Measurements from ENCODE around the gene PARD3.
"Not testable (repeated sequence)": the region's sequence is repeated elsewhere in the genome, so short reads cannot be mapped to it uniquely, and the experiment has no call there.

The PARD3 gene

DNA sequence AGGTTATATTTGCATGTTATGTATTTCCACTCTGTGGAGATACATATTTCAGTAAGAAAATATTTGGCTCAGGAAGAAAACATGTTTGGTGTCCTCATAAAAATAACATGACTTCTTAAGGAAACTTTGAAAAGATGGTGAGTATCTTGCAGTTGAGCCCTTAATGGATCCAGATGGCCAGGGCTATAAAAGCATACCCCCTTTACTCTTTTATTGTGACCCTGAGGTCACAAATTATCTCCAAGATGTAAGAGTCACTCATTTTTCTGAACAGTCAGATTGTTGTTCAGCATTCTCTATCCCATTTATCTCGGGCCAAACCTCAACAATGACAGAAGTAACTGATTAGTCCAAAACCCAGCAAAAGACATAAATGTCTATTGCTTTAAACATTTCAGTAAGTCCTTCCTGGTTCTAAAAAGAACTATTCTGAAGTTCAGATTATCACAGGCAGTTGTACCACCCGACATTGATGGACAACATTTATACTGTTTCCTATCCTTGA, 539.4 kb downstream of the PARD3 start:
- H3K4me1 ChIP-seq (ENCODE audit: control insufficient read depth, insufficient read depth, low read length, unreplicated experiment) = peaks cover 25% of the 10 kb centered on the region
- no peak overlapping the region for H3K4me3 ChIP-seq (ENCODE audit: low read depth, low read length)
- no peak overlapping the region for H2AFZ ChIP-seq (ENCODE audit: low read length, unreplicated experiment)
- no peak overlapping the region for H3K27ac ChIP-seq (ENCODE audit: low read depth, low read length)
- H3K36me3 ChIP-seq (ENCODE audit: insufficient read depth, low read length) = no peaks in the 10 kb centered on the region
- H3K27me3 ChIP-seq (ENCODE audit: insufficient read depth, low read length) = no peaks in the 10 kb centered on the region
- H3K79me2 ChIP-seq (ENCODE audit: control insufficient read depth, insufficient read depth, low read length, unreplicated experiment) = no peaks in the 10 kb centered on the region

DNA sequence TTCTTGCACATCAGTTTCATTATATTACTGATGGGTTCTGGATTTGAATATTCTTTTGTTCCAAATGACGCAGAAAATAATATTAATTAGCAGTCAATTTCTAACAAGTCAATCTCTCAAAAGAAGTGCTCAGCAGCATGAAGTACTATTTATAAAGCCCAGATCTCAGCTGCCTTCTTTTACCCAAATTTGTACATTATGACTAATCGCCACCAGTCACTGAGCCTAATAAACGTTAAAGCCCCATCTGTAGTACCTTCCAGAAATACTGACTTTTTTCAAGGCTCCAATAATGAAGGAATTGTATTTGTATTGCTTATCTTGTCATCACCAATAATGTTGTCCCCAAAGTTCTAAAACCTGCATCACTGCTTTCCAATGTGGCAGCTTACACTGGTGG, 540.2 kb downstream of the PARD3 start:
- H3K36me3 ChIP-seq (ENCODE audit: insufficient read depth, low read length) = no peaks in the 10 kb centered on the region
- H3K27ac ChIP-seq (ENCODE audit: low read depth, low read length) = no peak overlapping the region
- H3K4me1 ChIP-seq (ENCODE audit: control insufficient read depth, insufficient read depth, low read length, unreplicated experiment) = peaks cover 20% of the 10 kb centered on the region
- no peak overlapping the region for H2AFZ ChIP-seq (ENCODE audit: low read length, unreplicated experiment)
- no peak overlapping the region for H3K4me3 ChIP-seq (ENCODE audit: low read depth, low read length)
- no peaks in the 10 kb centered on the region for H3K79me2 ChIP-seq (ENCODE audit: control insufficient read depth, insufficient read depth, low read length, unreplicated experiment)
- H3K27me3 ChIP-seq (ENCODE audit: insufficient read depth, low read length) = no peaks in the 10 kb centered on the region

DNA sequence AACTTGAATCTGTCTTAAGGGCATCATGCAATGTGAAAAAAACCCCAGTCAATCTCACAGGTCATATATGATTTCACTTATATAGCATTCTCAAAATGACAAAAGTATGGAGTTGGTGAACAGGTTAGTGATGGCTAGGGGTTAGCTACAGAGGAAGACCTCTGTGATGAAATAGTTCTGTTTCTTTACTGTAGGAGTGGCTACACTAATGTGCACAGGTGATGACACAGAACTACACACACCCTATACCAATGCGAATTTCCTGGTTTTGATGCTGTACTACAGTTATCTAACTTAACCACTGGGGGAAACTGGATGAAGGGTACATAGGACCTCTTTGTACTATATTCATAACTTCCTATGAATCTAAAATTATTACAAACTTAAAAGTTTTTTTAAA, 541.8 kb downstream of the PARD3 start:
- H3K4me3 ChIP-seq (ENCODE audit: low read depth, low read length) = no peak overlapping the region
- H3K27ac ChIP-seq (ENCODE audit: low read depth, low read length) = no peak overlapping the region
- no peaks in the 10 kb centered on the region for H3K27me3 ChIP-seq (ENCODE audit: insufficient read depth, low read length)
- no peak overlapping the region for H2AFZ ChIP-seq (ENCODE audit: low read length, unreplicated experiment)
- no peaks in the 10 kb centered on the region for H3K79me2 ChIP-seq (ENCODE audit: control insufficient read depth, insufficient read depth, low read length, unreplicated experiment)
- H3K36me3 ChIP-seq (ENCODE audit: insufficient read depth, low read length) = 0 out of 2 replicates have a peak, but pooled peaks cover 6% of the 10 kb centered on the region
- H3K4me1 ChIP-seq (ENCODE audit: control insufficient read depth, insufficient read depth, low read length, unreplicated experiment) = peaks cover 11% of the 10 kb centered on the region

DNA sequence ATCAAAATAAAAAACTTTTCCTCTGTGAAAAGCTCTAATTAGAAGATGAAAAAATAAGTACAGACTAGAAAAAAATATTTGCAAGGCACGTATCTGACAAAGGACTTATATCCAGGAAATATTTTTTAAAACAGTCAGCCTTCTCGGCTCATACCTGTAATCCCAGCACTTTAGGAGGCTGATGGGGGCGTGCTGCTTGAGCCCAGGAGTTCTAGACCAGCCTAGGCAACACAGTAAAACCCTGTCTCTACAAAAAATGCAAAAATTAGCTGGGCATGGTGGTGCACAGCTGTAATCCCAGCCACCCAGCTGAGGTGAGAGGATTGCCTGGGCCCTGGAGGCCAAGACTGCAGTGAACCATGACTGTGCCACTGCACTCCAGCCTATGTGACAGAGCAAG, 542.8 kb downstream of the PARD3 start:
- H3K27me3 ChIP-seq (ENCODE audit: insufficient read depth, low read length) = no peaks in the 10 kb centered on the region
- no peak overlapping the region for H2AFZ ChIP-seq (ENCODE audit: low read length, unreplicated experiment)
- no peak overlapping the region for H3K27ac ChIP-seq (ENCODE audit: low read depth, low read length)
- no peak overlapping the region for H3K4me3 ChIP-seq (ENCODE audit: low read depth, low read length)
- no peaks in the 10 kb centered on the region for H3K79me2 ChIP-seq (ENCODE audit: control insufficient read depth, insufficient read depth, low read length, unreplicated experiment)
- H3K36me3 ChIP-seq (ENCODE audit: insufficient read depth, low read length) = 0 out of 2 replicates have a peak, but pooled peaks cover 6% of the 10 kb centered on the region
- peaks cover 11% of the 10 kb centered on the region for H3K4me1 ChIP-seq (ENCODE audit: control insufficient read depth, insufficient read depth, low read length, unreplicated experiment)

DNA sequence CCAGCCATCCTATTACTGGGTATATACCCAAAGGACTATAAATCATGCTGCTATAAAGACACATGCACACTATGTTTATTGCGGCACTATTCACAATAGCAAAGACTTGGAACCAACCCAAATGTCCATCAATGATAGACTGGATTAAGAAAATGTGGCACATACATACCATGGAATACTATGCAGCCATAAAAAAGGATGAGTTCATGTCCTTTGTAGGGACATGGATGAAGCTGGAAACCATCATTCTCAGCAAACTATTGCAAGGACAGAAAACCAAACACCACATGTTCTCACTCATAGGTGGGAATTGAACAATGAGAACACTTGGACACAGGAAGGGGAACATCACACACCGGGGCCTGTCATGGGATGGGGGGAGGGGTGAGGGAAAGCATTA, 546.7 kb downstream of the PARD3 start:
- not testable (repeated sequence) for H3K27me3 ChIP-seq (ENCODE audit: insufficient read depth, low read length); H3K27ac ChIP-seq (ENCODE audit: low read depth, low read length); H3K36me3 ChIP-seq (ENCODE audit: insufficient read depth, low read length); H3K79me2 ChIP-seq (ENCODE audit: control insufficient read depth, insufficient read depth, low read length, unreplicated experiment); H3K4me3 ChIP-seq (ENCODE audit: low read depth, low read length); H2AFZ ChIP-seq (ENCODE audit: low read length, unreplicated experiment); H3K4me1 ChIP-seq (ENCODE audit: control insufficient read depth, insufficient read depth, low read length, unreplicated experiment)

DNA sequence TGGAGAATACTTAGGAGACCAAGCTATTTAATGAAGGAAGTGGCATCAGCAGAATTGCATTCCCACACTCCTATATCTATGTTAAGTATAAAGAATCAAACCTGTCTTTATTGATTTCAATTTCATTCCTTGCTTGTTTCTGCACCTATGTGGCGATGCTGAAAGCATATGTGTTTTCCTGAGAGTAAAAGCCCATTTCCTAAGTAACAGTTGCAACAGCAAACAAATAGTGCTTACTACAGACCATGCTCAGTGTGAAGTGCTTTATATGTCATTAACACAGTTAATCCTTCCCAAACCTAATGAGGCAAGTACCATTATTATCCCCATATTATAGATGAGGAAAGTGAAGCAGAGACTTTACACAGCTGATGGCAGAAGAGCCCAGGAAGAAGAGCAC, 552.1 kb downstream of the PARD3 start:
- Histone ChIP-seq H3K4me1 (ENCODE audit: control insufficient read depth, insufficient read depth, low read length, unreplicated experiment) (no peaks in the 10 kb centered on the region), H3K27me3 (ENCODE audit: insufficient read depth, low read length) (no peaks in the 10 kb centered on the region), H3K79me2 (ENCODE audit: control insufficient read depth, insufficient read depth, low read length, unreplicated experiment) (no peaks in the 10 kb centered on the region), H3K4me3 (ENCODE audit: low read depth, low read length) (no peak overlapping the region), H3K27ac (ENCODE audit: low read depth, low read length) (no peak overlapping the region), H2AFZ (ENCODE audit: low read length, unreplicated experiment) (no peak overlapping the region), H3K36me3 (ENCODE audit: insufficient read depth, low read length) (no peaks in the 10 kb centered on the region)

DNA sequence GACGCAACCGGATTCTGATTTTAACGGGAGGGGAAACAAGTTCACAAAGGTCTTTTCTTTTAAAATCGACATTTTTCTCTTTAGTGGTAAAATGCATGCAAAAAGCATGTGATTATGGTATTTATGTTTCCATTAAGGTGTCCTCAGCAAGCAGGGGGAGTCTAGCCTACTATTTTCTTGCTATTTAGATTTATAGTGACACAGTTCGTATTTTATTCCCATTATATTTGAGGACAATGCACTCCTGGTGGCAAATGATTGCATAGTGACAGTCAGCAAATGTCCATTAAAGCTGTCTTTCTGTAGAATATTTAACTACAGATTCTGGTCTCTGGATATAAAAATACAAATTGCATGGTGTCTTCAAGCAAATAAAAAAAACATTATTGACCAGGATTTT, 554.2 kb downstream of the PARD3 start:
- H3K4me1 ChIP-seq (ENCODE audit: control insufficient read depth, insufficient read depth, low read length, unreplicated experiment) = no peaks in the 10 kb centered on the region
- H3K27me3 ChIP-seq (ENCODE audit: insufficient read depth, low read length) = no peaks in the 10 kb centered on the region
- H3K36me3 ChIP-seq (ENCODE audit: insufficient read depth, low read length) = no peaks in the 10 kb centered on the region

DNA sequence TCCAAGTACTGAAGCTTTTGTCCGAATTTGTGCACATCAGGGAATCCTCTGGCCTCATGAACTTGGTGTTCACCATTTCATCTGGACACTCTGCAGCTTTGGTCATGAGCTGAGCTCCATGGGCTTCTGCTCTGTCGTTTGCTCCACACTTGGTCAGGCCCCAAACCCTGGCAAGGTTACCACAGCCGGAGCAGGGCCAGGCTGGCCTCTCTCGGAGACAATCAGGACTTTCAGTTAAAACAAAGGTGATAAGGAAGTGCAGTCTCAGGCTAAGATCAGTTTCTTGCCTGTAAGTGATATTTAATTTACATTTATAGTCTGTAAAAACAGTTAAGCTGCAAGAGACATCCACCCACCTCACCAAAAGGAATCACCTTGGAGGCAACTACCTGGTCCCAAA, 558.9 kb downstream of the PARD3 start:
- H3K4me1 ChIP-seq (ENCODE audit: control insufficient read depth, insufficient read depth, low read length, unreplicated experiment) = peaks cover 11% of the 10 kb centered on the region

More for the DNA sequence above, 554.2 kb downstream of the PARD3 start:
- H3K79me2 ChIP-seq (ENCODE audit: control insufficient read depth, insufficient read depth, low read length, unreplicated experiment) = no peaks in the 10 kb centered on the region
- H3K27ac ChIP-seq (ENCODE audit: low read depth, low read length) = no peak overlapping the region
- H3K4me3 ChIP-seq (ENCODE audit: low read depth, low read length) = no peak overlapping the region
- H2AFZ ChIP-seq (ENCODE audit: low read length, unreplicated experiment) = no peak overlapping the region

DNA sequence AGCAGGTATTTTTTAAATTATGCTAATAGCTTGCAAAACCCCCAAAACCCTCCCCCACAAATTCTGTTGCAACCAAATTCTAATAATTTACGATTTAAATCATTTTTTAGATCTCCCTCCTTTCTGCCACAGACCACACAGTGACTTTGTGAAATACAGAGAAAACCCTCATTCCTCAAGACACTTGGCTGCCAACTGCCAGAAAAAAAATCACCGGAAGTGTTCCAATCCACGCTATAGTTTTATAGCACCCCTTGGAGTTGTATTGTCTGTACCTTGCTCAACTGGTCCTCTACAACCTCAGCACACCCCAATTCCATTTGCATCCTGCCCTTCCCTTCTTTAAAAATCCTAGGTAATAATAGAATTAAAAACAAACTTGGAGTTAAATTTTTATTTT, 560.1 kb downstream of the PARD3 start:
- Histone ChIP-seq H3K4me3 (ENCODE audit: low read depth, low read length) (no peak overlapping the region), H3K36me3 (ENCODE audit: insufficient read depth, low read length) (no peaks in the 10 kb centered on the region), H3K27me3 (ENCODE audit: insufficient read depth, low read length) (no peaks in the 10 kb centered on the region), H3K4me1 (ENCODE audit: control insufficient read depth, insufficient read depth, low read length, unreplicated experiment) (peaks cover 11% of the 10 kb centered on the region), H3K27ac (ENCODE audit: low read depth, low read length) (no peak overlapping the region), H3K79me2 (ENCODE audit: control insufficient read depth, insufficient read depth, low read length, unreplicated experiment) (no peaks in the 10 kb centered on the region), H2AFZ (ENCODE audit: low read length, unreplicated experiment) (no peak overlapping the region)

More for the DNA sequence above, 558.9 kb downstream of the PARD3 start:
- Histone ChIP-seq H3K27ac (ENCODE audit: low read depth, low read length) (no peak overlapping the region), H3K79me2 (ENCODE audit: control insufficient read depth, insufficient read depth, low read length, unreplicated experiment) (no peaks in the 10 kb centered on the region), H3K36me3 (ENCODE audit: insufficient read depth, low read length) (no peaks in the 10 kb centered on the region), H3K4me3 (ENCODE audit: low read depth, low read length) (no peak overlapping the region), H3K27me3 (ENCODE audit: insufficient read depth, low read length) (no peaks in the 10 kb centered on the region), H2AFZ (ENCODE audit: low read length, unreplicated experiment) (no peak overlapping the region)

DNA sequence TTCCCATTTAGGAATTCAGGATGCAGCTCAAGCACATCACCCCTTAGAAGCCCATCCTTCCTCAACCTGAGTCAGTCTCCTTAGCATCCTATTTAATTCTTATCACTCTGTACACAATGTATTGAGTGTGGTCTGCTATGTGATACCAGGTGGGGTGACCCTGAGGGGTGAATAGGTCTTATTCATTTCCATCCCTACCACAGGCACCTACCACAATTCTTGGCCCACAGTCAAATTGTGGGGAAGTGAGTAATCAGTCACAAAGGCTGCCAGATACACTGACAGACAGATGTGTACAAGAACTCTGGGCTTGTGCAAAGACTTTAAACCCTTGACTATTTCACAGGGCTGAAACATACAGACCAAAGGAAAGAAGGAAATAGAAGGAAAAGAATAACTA, 560.5 kb downstream of the PARD3 start:
- Histone ChIP-seq H3K4me1 (ENCODE audit: control insufficient read depth, insufficient read depth, low read length, unreplicated experiment) (peaks cover 11% of the 10 kb centered on the region), H3K4me3 (ENCODE audit: low read depth, low read length) (no peak overlapping the region), H3K79me2 (ENCODE audit: control insufficient read depth, insufficient read depth, low read length, unreplicated experiment) (no peaks in the 10 kb centered on the region), H2AFZ (ENCODE audit: low read length, unreplicated experiment) (no peak overlapping the region), H3K27ac (ENCODE audit: low read depth, low read length) (no peak overlapping the region), H3K27me3 (ENCODE audit: insufficient read depth, low read length) (no peaks in the 10 kb centered on the region), H3K36me3 (ENCODE audit: insufficient read depth, low read length) (no peaks in the 10 kb centered on the region)

DNA sequence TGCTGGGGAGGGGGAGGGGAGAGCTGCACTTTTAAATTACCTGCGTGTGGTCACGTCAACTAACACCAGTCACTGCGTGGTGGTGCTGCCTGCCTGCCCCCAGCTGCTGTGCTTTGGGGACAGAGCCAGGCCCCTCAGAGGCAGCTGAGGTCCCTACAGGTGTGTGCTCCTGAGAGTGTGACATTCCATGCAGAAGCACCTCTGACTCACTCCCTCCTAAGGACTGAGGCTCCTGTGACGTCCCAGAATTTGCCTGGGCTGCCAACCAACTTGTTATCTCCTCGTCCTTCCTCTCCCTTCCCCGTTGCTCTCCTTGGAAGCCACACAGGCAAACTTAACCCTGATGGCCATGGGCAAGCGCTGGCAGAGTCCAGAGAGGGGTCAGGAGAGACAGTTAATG, 563.0 kb downstream of the PARD3 start:
- H3K36me3 ChIP-seq (ENCODE audit: insufficient read depth, low read length) = no peaks in the 10 kb centered on the region
- no peaks in the 10 kb centered on the region for H3K27me3 ChIP-seq (ENCODE audit: insufficient read depth, low read length)
- no peaks in the 10 kb centered on the region for H3K79me2 ChIP-seq (ENCODE audit: control insufficient read depth, insufficient read depth, low read length, unreplicated experiment)
- H3K27ac ChIP-seq (ENCODE audit: low read depth, low read length) = no peak overlapping the region
- H2AFZ ChIP-seq (ENCODE audit: low read length, unreplicated experiment) = no peak overlapping the region
- no peak overlapping the region for H3K4me3 ChIP-seq (ENCODE audit: low read depth, low read length)
- H3K4me1 ChIP-seq (ENCODE audit: control insufficient read depth, insufficient read depth, low read length, unreplicated experiment) = peaks cover 11% of the 10 kb centered on the region
